ENCODE data around the gene CMC1.

GRCh38 chr3:28268989-28269388 lies 27.6 kb downstream of the CMC1 start:
- TF ChIP-seq, protein P1, sequence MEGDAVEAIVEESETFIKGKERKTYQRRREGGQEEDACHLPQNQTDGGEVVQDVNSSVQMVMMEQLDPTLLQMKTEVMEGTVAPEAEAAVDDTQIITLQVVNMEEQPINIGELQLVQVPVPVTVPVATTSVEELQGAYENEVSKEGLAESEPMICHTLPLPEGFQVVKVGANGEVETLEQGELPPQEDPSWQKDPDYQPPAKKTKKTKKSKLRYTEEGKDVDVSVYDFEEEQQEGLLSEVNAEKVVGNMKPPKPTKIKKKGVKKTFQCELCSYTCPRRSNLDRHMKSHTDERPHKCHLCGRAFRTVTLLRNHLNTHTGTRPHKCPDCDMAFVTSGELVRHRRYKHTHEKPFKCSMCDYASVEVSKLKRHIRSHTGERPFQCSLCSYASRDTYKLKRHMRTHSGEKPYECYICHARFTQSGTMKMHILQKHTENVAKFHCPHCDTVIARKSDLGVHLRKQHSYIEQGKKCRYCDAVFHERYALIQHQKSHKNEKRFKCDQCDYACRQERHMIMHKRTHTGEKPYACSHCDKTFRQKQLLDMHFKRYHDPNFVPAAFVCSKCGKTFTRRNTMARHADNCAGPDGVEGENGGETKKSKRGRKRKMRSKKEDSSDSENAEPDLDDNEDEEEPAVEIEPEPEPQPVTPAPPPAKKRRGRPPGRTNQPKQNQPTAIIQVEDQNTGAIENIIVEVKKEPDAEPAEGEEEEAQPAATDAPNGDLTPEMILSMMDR (IDR thresholded peaks at IDR 0.05), result no peak
- no peak for TF ChIP-seq RFX5 (IDR thresholded peaks at IDR 0.05)
- no peak for TF ChIP-seq POLR2A (IDR thresholded peaks at IDR 0.05; ENCODE audit: low read length)
- TF ChIP-seq, protein P2, sequence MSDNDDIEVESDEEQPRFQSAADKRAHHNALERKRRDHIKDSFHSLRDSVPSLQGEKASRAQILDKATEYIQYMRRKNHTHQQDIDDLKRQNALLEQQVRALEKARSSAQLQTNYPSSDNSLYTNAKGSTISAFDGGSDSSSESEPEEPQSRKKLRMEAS (IDR thresholded peaks at IDR 0.05), result no peak
- TF ChIP-seq, protein P3, sequence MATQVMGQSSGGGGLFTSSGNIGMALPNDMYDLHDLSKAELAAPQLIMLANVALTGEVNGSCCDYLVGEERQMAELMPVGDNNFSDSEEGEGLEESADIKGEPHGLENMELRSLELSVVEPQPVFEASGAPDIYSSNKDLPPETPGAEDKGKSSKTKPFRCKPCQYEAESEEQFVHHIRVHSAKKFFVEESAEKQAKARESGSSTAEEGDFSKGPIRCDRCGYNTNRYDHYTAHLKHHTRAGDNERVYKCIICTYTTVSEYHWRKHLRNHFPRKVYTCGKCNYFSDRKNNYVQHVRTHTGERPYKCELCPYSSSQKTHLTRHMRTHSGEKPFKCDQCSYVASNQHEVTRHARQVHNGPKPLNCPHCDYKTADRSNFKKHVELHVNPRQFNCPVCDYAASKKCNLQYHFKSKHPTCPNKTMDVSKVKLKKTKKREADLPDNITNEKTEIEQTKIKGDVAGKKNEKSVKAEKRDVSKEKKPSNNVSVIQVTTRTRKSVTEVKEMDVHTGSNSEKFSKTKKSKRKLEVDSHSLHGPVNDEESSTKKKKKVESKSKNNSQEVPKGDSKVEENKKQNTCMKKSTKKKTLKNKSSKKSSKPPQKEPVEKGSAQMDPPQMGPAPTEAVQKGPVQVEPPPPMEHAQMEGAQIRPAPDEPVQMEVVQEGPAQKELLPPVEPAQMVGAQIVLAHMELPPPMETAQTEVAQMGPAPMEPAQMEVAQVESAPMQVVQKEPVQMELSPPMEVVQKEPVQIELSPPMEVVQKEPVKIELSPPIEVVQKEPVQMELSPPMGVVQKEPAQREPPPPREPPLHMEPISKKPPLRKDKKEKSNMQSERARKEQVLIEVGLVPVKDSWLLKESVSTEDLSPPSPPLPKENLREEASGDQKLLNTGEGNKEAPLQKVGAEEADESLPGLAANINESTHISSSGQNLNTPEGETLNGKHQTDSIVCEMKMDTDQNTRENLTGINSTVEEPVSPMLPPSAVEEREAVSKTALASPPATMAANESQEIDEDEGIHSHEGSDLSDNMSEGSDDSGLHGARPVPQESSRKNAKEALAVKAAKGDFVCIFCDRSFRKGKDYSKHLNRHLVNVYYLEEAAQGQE (IDR thresholded peaks at IDR 0.05), result no peak
- no peak for TF ChIP-seq MYC (IDR thresholded peaks at IDR 0.05; ENCODE audit: borderline replicate concordance, low read length)
- no peak for TF ChIP-seq HMGXB4 (CRISPR knock-in tag; IDR thresholded peaks at IDR 0.05; ENCODE audit: borderline replicate concordance)
- no peak for TF ChIP-seq PBX3 (IDR thresholded peaks at IDR 0.05)
- no peak for TF ChIP-seq NR3C1 (IDR thresholded peaks at IDR 0.05)
- no peak for TF ChIP-seq EP300 (IDR thresholded peaks at IDR 0.05)

Measured in A549 (cell line).